BE2C (cell line): ENCODE measurements around the gene CRCP.

Experiments used
- DNase-seq: peaks from one replicate; pipeline ENCODE4 v3.0.0-alpha.2; 2020
- H3K27me3 ChIP-seq: fragments of 250-450 bp; sonication (Bioruptor Pico); 2 replicates; pipeline ENCODE4 v1.5.1; 2020; ENCODE audit warnings: mild to moderate bottlenecking
- H3K36me3 ChIP-seq: fragments of 250-450 bp; sonication (Bioruptor Pico); 2 replicates; pipeline ENCODE4 v1.5.1; 2020; ENCODE audit warnings: mild to moderate bottlenecking
- H3K4me1 ChIP-seq: fragments of 250-450 bp; sonication (Bioruptor Pico); 2 replicates; pipeline ENCODE4 v1.5.1; 2020
- H3K4me3 ChIP-seq: 2 replicates; pipeline ENCODE4 v1.5.1; 2011; ENCODE audit warnings: low read depth, low read length
- H3K9me3 ChIP-seq: fragments of 250-450 bp; sonication (Bioruptor Pico); 2 replicates; pipeline ENCODE4 v1.5.1; 2020
- CTCF ChIP-seq: IDR thresholded peaks from 2 replicates; pipeline ENCODE4 v1.5.1; 2012; ENCODE audit warnings: mild to moderate bottlenecking, low read depth, low read length

CRCP gene

GRCh38 chr7:66190504-66190857 is 75.8 kb downstream of the CRCP start:
- Histone ChIP-seq H3K4me3 (no peak overlapping the region), H3K36me3 (no peaks in the 10 kb centered on the region), H3K27me3 (no peaks in the 10 kb centered on the region), H3K4me1 (no peaks in the 10 kb centered on the region), H3K9me3 (no peaks in the 10 kb centered on the region)
- TF ChIP-seq CTCF = no peak
- DNase-seq = no peak

- Histone ChIP-seq H3K4me1 (no peaks in the 10 kb centered on the region), H3K36me3 (no peaks in the 10 kb centered on the region), H3K4me3 (no peak overlapping the region), H3K9me3 (no peaks in the 10 kb centered on the region), H3K27me3 (no peaks in the 10 kb centered on the region)
- DNase-seq = no peak
- TF ChIP-seq CTCF = no peak
Observed at GRCh38 chr7:66193146-66193725, 78.6 kb downstream of the CRCP start.

- TF ChIP-seq CTCF = no peak
- H3K4me1 ChIP-seq = no peaks in the 10 kb centered on the region
- H3K36me3 ChIP-seq = no peaks in the 10 kb centered on the region
- no peaks in the 10 kb centered on the region for H3K27me3 ChIP-seq
- no peaks in the 10 kb centered on the region for H3K9me3 ChIP-seq
- no peak overlapping the region for H3K4me3 ChIP-seq
- no peak for DNase-seq
Observed at GRCh38 chr7:66198469-66198868, 83.8 kb downstream of the CRCP start.

- Histone ChIP-seq H3K4me3 (no peak overlapping the region), H3K36me3 (no peaks in the 10 kb centered on the region), H3K9me3 (no peaks in the 10 kb centered on the region), H3K4me1 (no peaks in the 10 kb centered on the region), H3K27me3 (no peaks in the 10 kb centered on the region)
- DNase-seq = no peak
- TF ChIP-seq CTCF = peak; percentile 6; the same call in 1 of the 2 replicates
Observed at GRCh38 chr7:66198956-66199355, 84.3 kb downstream of the CRCP start.

GRCh38 chr7:66202441-66202840 is 87.8 kb downstream of the CRCP start:
- Histone ChIP-seq H3K9me3 (no peaks in the 10 kb centered on the region), H3K4me3 (no peak overlapping the region), H3K4me1 (peaks cover 5% of the 10 kb centered on the region), H3K27me3 (no peaks in the 10 kb centered on the region), H3K36me3 (no peaks in the 10 kb centered on the region)
- DNase-seq = no peak
- TF ChIP-seq CTCF = no peak
